Vagina (tissue), 2 donors: ENCODE measurements around the gene INSYN1. TPM values are rescaled to one million over a fixed set of nuclear protein-coding genes. Genes with fewer than 3 reads are reported as not detected.

Experiments
- DNase-seq, 2 donors: peaks; one replicate each; pipeline ENCODE4 v3.0.0-alpha.2; 2017; ENCODE audit errors: extremely low spot score in 2 of 2
- H3K27ac ChIP-seq: fragments of 200-600 bp; sonication (generic); one replicate; pipeline ENCODE4 v1.5.1; 2019
- H3K27me3 ChIP-seq: fragments of 200-600 bp; sonication (generic); one replicate; pipeline ENCODE4 v1.5.1; 2019
- H3K36me3 ChIP-seq, 2 donors: fragments of 200-600 bp; sonication (generic); one replicate each; pipeline ENCODE4 v1.5.1; 2017 to 2019
- H3K4me1 ChIP-seq: fragments of 200-600 bp; sonication (generic); one replicate; pipeline ENCODE4 v1.5.1; 2019
- H3K4me3 ChIP-seq, 2 donors: fragments of 200-600 bp; sonication (generic); 1 replicate in 1 of 2; 2 replicates in 1 of 2; pipeline ENCODE4 v1.5.1; 2016 to 2019
- H3K9me3 ChIP-seq: fragments of 200-600 bp; sonication (generic); one replicate; pipeline ENCODE4 v1.5.1; 2019
- POLR2A ChIP-seq, 2 donors: fragments of 450-650 bp; IDR thresholded peaks; one replicate each; pipeline ENCODE4 v1.6.1; 2017; ENCODE audit warnings: antibody characterized with exemption in 2 of 2, mild to moderate bottlenecking in 2 of 2, moderate library complexity in 2 of 2
- POLR2AphosphoS5 ChIP-seq, 2 donors: sonication (generic); formaldehyde crosslinking; IDR thresholded peaks; one replicate each; pipeline ENCODE4 v1.9.0; 2017; ENCODE audit warnings: antibody characterized with exemption in 2 of 2, mild to moderate bottlenecking in 2 of 2, low read depth in 1 of 2; ENCODE audit not compliant: insufficient read depth in 1 of 2
- intact Hi-C: fragments of 100-400 bp; cut with DNase I; formaldehyde crosslinking; loops from one replicate; pipeline ENCODE4 v1.15.1; 2023
- total RNA-seq: library from RNA; depleted of rRNA; stranded (reverse); fragments of >200 nt; gene quantifications from one replicate; pipeline ENCODE4 v1.2.3, GENCODE V29; 2016
- TF ChIP-seq, protein P1 (sequence below), 3 experiments: fragments of 450-650 bp in 2 of 3; fragments of 200-600 bp in 1 of 3; sonication (generic) in 1 of 3; IDR thresholded peaks; one replicate each; pipeline ENCODE4 v1.5.1; 2017 to 2019; ENCODE audit warnings: antibody characterized with exemption in 3 of 3, mild to moderate bottlenecking in 2 of 3, moderate library complexity in 2 of 3

The INSYN1 gene
- total RNA-seq, 1 donor from 2014 or later: 5.6 TPM

DNA sequence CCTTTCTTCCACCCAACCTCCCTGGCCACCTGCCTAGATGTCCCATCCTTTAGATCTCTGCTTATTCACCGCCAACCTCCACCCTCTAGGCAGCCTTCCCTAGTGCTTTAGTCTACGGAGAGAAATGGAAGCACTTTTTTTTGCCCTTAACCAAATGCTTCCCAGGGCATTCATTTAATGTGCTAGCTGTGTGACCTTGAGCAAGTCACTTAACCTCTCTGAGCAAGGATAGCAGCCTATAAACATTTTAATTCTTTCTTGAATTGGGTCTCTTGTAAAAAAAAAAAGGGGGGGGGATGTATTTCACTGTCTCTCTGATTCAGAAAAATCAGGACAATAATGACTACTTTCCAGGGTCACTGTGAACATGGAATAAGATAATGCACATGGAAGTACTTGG is 3.2 kb upstream of the INSYN1 start:
- Histone ChIP-seq H3K27me3 (no peaks in the 10 kb centered on the region), H3K36me3 (no peaks in the 10 kb centered on the region), H3K4me1 (peaks cover 24% of the 10 kb centered on the region), H3K4me3 (no peak overlapping the region), H3K27ac (no peak overlapping the region), H3K9me3 (no peaks in the 10 kb centered on the region)
- TF ChIP-seq POLR2A (IDR thresholded peaks at IDR 0.05) (no peak), POLR2AphosphoS5 (IDR thresholded peaks at IDR 0.05; ENCODE audit: insufficient read depth in 1 of 2, low read depth in 1 of 2) (no peak)
- TF ChIP-seq, protein P1, sequence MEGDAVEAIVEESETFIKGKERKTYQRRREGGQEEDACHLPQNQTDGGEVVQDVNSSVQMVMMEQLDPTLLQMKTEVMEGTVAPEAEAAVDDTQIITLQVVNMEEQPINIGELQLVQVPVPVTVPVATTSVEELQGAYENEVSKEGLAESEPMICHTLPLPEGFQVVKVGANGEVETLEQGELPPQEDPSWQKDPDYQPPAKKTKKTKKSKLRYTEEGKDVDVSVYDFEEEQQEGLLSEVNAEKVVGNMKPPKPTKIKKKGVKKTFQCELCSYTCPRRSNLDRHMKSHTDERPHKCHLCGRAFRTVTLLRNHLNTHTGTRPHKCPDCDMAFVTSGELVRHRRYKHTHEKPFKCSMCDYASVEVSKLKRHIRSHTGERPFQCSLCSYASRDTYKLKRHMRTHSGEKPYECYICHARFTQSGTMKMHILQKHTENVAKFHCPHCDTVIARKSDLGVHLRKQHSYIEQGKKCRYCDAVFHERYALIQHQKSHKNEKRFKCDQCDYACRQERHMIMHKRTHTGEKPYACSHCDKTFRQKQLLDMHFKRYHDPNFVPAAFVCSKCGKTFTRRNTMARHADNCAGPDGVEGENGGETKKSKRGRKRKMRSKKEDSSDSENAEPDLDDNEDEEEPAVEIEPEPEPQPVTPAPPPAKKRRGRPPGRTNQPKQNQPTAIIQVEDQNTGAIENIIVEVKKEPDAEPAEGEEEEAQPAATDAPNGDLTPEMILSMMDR (IDR thresholded peaks at IDR 0.05): no peak
- no peak for DNase-seq
- intact Hi-C loops: no loop called here

DNA sequence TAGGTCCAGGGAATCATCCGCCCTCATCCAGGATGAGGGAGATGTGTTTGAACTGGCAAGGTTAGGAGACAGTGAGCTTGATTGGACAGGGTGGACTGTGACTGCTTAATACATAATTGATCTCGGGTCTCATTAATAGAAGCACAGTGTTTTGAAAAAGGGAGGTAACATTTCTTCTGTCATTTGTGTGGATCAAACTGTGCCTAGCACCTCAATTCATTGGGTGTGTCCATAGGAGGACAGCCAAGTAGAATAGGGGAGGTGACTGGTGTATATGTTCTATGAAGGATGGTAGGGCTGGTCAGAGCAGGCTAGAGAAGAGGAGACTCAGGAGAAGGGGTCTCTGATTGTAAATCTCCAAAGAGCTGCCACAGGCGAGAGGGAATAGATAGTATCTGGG is 2.8 kb upstream of the INSYN1 start:
- intact Hi-C loops: no loop called here
- Histone ChIP-seq H3K36me3 (no peaks in the 10 kb centered on the region), H3K27me3 (no peaks in the 10 kb centered on the region), H3K9me3 (no peaks in the 10 kb centered on the region), H3K4me3 (no peak overlapping the region), H3K4me1 (peaks cover 29% of the 10 kb centered on the region), H3K27ac (no peak overlapping the region)
- TF ChIP-seq, protein P1 (IDR thresholded peaks at IDR 0.05): no peak
- TF ChIP-seq POLR2AphosphoS5 (IDR thresholded peaks at IDR 0.05; ENCODE audit: insufficient read depth in 1 of 2, low read depth in 1 of 2) (no peak), POLR2A (IDR thresholded peaks at IDR 0.05) (no peak)
- DNase-seq: no peak

DNA sequence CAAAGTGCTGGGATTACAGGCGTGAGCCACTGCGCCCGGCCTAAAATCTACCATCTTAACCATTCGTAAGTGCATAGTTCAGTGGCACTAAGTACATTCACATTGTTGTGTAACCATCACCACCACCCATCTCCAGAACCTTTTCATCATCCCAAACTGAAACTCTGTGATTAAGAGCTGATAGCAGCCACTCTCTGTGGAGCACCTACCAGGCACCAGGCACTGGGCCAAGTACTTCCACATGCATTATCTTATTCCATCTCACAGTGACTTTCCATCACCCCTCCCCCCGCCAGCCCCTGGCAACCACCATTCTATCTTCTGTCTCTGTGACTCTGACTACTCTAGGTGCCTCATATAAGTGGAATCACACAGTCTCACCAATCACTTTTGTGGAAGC is 2.3 kb upstream of the INSYN1 start:
- no peak overlapping the region for H3K27ac ChIP-seq
- H3K9me3 ChIP-seq: no peaks in the 10 kb centered on the region
- peaks cover 32% of the 10 kb centered on the region for H3K4me1 ChIP-seq
- H3K4me3 ChIP-seq: no peak overlapping the region
- no peaks in the 10 kb centered on the region for H3K27me3 ChIP-seq
- TF ChIP-seq, protein P1 (IDR thresholded peaks at IDR 0.05): no peak
- TF ChIP-seq POLR2A (IDR thresholded peaks at IDR 0.05): no peak
- TF ChIP-seq POLR2AphosphoS5 (IDR thresholded peaks at IDR 0.05; ENCODE audit: insufficient read depth in 1 of 2, low read depth in 1 of 2): no peak
- intact Hi-C loops: no loop called here
- no peak for DNase-seq
- no peaks in the 10 kb centered on the region for H3K36me3 ChIP-seq

DNA sequence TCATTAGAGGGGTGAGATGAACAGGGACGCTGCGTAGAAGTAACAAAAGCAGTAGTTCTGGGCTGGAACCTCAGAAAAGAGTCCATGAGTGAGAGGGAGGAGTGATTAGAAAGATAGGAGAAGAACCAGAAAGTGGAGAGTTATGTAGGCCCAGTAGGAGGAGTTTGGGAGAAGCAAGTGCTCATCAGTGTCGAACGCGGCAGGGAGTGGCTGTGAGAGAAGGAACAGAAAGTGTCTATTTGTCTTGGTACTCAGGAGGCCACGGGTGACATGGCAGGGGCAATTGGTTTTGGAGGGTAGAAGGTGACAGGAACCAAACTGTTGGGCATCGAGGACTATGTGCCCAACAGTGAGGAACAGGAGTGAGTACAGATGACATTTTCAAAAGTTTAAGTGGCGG is 1.3 kb upstream of the INSYN1 start:
- TF ChIP-seq, protein P1 (IDR thresholded peaks at IDR 0.05): no peak
- TF ChIP-seq POLR2AphosphoS5 (IDR thresholded peaks at IDR 0.05; ENCODE audit: insufficient read depth in 1 of 2, low read depth in 1 of 2): no peak
- H3K27ac ChIP-seq: peak overlapping the region; percentile 72
- no peaks in the 10 kb centered on the region for H3K9me3 ChIP-seq
- no peaks in the 10 kb centered on the region for H3K27me3 ChIP-seq
- intact Hi-C loops: no loop called here
- H3K4me1 ChIP-seq: peaks cover 32% of the 10 kb centered on the region
- no peak overlapping the region for H3K4me3 ChIP-seq
- no peaks in the 10 kb centered on the region for H3K36me3 ChIP-seq
- DNase-seq: no peak

DNA sequence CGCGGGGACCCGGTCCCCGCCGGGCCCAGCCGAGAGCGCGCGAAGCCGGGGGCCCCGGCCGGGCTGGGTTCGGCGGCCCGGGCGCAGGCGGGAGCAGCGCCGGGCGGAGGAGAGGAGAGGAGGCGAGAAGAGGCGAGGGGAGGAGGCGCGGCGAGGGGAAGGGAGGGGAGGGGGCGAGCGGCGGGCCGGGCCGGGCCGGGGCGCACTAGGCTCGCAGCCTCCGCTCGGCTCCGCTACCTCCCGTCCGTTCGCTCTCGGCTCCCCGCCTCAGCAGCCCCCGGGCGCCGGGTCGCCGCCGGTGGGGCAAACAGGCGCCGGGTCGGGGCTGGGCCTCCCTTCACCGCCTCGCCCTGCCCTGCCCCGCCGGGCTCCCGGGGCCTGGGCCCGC is 351 bp downstream of the INSYN1 start:
- DNase-seq: no peak
- no peak for TF ChIP-seq POLR2A (IDR thresholded peaks at IDR 0.05)
- Histone ChIP-seq H3K36me3 (no peaks in the 10 kb centered on the region), H3K4me3 (peak overlapping the region; percentile 71 to 72), H3K27ac (peak overlapping the region; percentile 85), H3K27me3 (no peaks in the 10 kb centered on the region), H3K4me1 (peaks cover 32% of the 10 kb centered on the region), H3K9me3 (no peaks in the 10 kb centered on the region)
- intact Hi-C loops: no loop called here
